Measurements from ENCODE around the gene HSPA1L.
"Not testable (repeated sequence)": the region's sequence is repeated elsewhere in the genome, so short reads cannot be mapped to it uniquely, and the experiment has no call there.

HSPA1L gene

DNA sequence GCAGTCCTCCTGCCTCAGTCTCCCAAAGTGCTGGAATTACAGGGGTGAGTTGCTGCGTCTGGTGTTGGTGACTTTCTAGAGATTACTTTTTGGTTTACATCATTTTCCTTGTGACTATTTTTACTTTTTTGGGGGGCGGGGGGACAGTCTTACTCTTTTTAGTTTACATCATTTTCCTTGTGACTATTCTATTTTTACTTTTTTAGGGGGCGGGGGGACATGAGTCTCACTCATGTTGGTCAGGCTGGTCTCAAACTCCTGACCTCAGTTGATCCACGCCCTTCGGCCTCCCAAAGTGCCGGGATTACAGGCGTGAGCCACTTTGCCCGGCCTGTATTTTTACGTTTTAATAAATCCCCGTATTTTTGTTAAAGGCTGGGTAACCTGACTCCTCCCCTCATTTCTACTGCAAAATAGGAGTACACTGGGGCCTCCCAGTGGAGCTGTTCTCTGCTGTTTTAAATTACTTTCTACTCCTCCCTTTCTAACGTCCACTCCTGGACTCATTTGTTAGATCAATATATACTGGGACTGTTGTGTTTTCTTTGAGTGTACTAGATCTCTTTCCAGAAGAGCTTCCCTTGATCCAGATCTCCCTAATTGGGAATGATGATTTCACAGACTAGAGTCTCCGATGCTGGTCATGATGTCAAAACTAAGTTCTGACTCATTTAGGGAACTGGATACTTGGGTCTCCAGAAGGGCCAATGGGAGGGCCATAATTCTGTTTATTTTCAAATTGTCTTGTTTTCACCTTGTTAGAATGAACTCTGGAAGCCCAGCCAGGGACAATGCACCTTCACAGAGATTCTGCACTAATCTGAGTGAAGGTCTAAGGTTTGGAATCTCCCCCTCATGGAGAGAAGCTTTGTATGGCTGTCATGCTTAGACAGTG lies 21.6 kb upstream of the HSPA1L start:
- peak; percentile 50 for DNase-seq (ENCODE audit: low read depth)

DNA sequence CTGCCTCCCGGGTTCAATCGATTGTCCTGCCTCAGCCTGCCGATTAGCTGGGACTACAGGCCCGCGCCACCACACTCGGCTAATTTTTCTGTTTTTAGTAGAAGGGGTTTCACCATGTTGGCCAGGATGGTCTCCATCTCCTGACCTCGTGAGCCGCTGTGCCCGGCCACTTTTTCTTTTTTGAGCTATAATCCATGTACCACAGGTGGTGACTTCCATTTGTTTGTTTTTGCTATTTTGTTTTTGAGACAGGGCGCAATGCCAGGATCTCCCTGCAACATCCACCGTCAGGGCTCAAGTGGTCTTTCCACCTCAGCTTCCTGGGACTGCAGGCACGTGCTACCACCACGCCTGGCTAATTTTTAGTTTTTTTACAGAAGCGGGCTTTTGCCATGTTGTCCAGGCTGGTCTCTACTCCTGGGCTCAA lies 21.0 kb upstream of the HSPA1L start:
- no peak for DNase-seq (ENCODE audit: low read depth)

DNA sequence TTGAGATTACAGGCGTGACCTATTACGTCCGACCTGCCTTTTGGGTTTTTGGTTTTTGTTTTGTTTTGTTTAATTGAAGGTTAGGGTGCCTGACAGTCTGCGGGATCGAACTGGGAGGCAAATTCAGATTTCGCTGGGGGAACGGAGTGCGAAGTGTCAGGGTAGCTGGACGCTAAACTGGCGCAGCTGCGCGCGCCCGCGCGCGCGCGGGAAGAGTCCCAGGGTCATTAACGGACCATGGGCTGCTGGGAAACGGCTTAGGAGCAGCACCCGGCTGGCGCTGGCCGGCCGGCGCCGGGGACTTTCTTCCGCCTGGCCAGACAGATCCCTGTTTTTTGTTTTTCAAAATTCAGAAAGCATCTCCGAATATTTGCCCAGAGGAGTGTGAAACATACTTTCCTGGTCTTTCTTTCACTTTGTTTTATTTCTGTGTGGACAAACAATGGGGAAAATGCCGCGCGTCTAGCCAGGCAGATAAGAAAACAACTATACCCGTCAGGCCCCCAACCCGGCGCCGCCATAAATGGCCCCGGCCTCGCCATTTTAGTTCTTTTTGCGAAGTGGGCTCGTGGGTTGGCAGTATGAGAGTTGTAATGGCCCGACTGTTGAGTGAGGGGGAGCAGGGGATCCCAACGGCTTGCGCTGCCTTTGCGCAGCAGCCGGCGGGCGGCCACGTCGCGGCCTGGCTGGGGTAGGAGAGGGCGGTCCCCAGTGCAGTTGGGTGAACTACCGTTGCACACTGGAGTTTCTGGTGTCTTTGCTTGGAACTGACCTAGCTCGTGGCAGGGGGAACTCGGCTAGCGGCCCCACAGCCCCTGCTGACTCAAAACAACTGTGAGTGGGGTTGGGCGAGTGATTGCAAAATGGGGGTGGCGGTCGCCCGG lies 19.5 kb upstream of the HSPA1L start:
- DNase-seq (ENCODE audit: low read depth), result peak; percentile 84

DNA sequence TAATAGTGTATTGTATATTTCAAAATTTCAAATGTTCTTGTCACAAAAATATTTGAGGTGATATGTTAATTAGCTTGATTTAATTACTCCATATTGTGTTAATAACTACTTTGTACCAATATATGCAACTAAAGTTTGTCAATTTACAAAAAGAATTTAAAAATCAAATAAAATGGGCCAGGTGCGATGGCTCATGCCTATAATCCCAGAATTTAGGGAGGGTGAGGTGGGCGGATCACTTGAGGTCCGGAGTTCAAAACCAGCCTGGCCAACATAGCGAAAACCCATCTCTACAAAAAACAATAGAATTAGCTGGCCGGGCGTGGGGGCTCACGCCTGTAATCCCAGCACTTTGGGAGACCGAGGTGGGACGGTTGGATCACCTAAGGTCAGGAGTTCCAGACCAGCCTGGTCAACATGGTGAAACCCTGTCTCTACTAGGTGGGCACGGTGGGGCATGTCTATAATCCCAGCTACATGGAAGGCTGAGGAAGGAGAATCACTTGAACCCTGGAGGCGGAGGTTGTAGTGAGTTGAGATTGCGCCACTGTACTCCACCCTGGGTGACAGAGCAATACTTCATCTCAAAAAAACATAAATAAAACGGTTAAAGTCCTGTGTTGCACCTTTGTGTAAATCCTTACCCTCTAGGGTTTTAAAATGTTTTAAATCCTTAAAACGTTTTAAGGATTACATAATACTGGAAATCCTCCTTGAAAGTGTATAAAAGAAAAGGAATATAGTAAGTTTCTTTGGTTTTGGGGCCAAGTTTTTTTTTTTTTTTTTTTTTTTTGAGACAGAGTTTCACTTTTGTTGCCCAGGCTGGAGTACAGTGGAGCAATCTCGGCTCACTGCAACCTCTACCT lies 16.5 kb upstream of the HSPA1L start:
- no peak for DNase-seq (ENCODE audit: low read depth)

DNA sequence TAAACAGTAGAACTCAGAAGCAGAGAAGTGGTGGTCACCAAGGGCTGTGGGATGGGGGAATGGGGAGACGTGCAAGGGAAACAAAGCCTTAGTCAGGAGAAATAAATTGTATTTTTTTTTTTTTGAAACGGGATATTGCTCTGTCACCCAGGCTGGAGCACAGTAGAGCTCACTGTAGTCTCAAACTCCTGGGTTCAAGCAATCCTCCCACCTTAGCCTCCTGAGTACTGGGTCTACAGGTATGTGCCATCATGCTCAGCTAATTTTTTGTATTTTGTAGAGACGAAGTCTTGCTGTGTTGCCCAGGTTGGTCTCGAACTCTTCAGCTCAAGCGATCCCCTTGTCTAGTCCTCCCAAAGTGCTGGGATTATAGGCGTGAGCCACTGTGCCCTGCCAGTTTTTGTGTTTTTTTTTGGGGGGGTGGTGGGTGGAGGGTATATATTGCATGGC lies 15.8 kb upstream of the HSPA1L start:
- no peak for DNase-seq (ENCODE audit: low read depth)

DNA sequence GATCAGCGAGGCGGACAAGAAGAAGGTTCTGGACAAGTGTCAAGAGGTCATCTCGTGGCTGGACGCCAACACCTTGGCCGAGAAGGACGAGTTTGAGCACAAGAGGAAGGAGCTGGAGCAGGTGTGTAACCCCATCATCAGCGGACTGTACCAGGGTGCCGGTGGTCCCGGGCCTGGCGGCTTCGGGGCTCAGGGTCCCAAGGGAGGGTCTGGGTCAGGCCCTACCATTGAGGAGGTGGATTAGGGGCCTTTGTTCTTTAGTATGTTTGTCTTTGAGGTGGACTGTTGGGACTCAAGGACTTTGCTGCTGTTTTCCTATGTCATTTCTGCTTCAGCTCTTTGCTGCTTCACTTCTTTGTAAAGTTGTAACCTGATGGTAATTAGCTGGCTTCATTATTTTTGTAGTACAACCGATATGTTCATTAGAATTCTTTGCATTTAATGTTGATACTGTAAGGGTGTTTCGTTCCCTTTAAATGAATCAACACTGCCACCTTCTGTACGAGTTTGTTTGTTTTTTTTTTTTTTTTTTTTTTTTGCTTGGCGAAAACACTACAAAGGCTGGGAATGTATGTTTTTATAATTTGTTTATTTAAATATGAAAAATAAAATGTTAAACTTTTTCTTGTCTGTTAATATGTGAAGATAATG lies 14.7 kb upstream of the HSPA1L start:
- peak; percentile 42 for DNase-seq (ENCODE audit: low read depth)

DNA sequence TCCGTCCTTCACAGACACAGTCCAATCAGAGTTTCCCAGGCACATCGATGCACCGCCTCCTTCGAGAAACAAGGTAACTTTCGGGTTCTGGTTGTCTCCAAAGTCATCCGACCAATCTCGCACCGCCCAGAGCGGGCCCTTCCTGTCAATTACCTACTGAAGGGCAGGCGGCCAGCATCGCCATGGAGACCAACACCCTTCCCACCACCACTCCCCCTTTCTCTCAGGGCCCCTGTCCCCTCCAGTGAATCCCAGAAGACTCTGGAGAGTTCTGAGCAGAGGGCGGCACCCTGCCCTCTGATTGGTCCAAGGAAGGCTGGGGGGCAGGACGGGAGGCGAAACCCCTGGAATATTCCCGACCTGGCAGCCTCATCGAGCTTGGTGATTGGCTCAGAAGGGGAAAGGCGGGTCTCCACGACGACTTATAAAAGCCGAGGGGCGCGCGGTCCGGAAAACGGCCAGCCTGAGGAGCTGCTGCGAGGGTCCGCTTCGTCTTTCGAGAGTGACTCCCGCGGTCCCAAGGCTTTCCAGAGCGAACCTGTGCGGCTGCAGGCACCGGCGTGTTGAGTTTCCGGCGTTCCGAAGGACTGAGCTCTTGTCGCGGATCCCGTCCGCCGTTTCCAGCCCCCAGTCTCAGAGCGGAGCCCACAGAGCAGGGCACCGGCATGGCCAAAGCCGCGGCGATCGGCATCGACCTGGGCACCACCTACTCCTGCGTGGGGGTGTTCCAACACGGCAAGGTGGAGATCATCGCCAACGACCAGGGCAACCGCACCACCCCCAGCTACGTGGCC lies 12.4 kb upstream of the HSPA1L start, which contains the start of gene HSPA1B:
Gene HSPA1B (plus strand): TSS at position 453 of the 794 bp plus-strand sequence. CDS start 213 bp downstream, at position 666.
- peak; percentile 100 for DNase-seq (ENCODE audit: low read depth)

DNA sequence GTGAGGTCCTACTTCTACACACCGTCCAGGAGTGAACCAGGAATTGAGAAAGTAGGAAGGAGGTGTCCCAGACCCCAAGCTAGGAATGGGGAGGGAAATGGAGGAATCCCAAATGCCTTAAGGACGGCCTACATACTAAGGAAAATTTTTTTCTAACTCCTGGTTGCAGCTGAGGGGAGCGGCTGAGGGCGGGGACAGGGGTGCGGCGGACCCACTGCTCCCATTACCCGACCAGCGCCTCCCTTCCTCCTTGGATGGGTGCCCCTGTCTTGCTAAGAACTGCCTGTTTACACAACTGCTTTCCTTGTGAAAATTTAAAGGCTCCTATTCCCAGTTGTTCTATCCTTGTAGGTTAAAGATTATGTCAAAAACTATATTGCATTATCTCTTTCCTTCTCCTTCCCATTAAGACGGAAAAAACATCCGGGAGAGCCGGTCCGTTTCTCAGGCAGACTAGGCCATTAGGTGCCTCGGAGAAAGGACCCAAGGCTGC lies 11.8 kb upstream of the HSPA1L start:
- DNase-seq (ENCODE audit: low read depth), result peak; percentile 97

DNA sequence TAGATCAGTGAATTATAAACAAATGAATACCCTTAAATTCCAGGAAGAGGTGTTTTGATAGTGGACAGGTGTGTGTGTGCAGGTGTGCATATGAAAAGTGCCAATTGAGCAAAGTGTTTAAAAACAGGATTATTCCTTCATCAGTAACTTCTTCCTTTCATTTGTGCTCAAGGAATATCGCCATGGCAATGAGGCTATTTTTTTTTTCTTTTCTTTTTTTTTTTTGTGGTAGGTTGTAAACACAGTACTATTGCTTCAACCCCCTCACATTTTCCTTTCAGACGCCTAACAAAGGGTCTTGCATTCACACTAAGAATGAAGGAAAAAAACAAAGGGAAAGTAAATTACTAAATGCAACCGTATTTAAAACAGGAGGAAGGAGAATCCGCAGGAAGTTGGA lies 10.5 kb upstream of the HSPA1L start:
- no peak for DNase-seq (ENCODE audit: low read depth)

DNA sequence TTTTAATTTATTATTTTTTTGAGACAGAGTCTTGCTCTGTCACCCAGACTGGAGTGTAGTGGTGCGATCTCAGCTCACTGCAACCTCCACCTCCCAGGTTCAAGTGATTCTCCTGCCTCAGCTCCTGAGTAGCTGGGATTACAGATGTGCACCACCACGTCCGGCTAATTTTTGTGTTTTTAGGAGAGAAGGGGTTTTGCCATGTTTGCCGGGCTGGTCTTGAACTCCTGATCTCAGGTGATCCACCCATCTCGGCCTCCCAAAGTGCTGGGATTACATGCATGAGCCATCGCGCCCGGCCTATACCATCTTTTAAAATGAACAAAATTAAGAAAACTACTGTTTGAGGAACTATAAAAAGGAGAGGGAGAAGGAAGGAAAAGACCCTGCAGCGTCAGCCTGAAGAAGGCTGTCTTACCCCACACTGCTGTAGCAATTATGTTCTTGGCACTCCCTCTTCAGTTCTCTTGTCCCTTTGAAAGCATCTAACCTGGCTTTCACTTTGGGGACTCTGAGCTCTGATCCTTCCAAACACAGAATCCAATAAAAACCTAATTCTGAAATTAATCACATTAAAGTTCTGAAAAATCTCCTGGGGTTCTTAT lies 8.6 kb upstream of the HSPA1L start:
- DNase-seq (ENCODE audit: low read depth), result not testable (repeated sequence)

DNA sequence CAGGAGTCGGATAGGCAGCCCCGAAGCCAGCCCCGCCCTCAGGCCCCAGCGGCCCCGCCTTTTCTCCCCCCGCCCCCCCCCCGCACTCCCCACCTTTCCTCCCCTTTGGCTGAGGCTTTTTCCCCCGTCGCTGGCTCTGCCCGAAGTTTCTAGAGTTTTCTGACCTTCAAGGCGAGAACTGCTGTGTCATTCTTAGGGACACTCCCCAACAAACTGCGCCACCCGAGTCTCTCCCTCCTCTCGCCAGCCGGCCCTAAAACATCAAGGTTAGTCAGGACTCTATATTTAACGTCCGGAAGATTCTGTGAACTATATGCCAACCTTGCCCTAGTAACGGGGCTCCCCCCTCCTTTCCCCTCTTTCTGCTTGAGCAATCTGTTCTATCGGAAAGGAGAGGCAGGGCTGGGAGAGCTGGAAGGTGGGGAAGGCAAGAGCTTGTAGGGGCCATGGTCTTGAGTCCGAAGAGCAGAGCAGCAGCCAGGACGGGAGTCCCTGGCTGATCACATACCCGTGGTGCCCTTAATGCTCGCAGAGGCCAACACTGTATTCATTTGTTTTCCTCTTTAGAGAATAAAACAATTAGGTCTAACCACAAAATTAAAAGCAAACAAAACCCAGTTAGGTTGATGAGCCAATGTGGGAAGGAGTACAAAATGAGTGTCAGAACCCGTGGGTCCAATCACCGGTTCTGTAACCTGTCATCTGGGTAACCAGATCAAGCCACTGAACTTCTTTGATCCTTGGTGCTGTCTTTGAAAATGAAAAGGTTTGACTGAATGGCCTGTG lies 7.1 kb upstream of the HSPA1L start:
- peak; percentile 98 for DNase-seq (ENCODE audit: low read depth)

DNA sequence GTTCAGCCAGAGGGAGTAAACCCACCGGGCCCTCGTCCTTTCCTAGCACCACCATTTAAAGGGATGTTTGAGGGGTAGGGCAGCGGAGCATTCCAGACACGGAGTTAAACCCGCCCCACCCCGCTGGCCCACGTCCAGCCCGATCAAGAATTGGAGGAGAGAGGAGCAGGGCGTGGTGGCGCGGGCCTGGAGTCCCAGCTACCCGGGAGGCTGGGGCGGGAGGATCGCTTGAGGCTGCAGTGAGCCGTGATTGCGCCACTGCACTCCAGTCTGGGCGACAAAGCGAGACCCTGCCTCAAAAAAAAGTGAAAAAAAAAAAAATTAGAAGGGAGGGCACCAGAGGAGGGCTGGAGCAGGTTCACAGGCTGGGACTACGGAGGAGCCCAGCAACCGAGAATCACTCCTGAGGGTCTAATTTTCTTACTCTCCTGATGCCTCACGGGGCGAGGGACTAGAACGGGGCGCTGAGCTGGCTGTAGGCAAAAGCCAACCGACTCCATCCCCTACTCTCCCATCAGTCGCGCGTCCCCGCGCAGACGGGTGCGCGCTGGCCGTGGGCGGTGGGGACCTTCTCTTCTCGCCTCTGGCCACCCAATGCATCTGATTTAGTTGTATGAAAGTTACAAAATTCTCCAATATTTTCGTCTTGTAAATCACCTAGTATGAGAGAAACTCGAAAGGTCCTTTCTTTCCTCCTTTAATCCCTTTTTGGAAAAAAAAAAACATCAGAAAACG lies 6.4 kb upstream of the HSPA1L start:
- no peak for DNase-seq (ENCODE audit: low read depth)

DNA sequence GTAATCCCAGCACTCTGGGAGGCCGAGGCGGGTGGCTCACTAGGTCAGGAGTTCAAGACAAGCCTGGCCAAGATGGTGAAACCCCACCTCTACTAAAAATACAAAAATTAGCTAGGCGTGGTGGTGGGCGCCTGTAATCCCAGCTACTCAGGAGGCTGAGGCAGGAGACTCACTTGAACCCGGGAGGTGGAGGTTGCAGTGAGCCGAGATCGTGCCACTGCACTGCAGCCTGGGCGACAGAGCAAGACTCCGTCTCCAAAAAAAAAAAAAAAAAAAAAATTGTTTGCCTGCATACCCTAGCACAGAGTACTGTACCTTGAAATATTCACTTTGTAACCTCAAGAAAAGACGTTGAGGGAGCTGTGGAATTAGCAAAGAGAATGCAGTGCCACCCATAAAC lies 5.3 kb upstream of the HSPA1L start:
- not testable (repeated sequence) for DNase-seq (ENCODE audit: low read depth)

DNA sequence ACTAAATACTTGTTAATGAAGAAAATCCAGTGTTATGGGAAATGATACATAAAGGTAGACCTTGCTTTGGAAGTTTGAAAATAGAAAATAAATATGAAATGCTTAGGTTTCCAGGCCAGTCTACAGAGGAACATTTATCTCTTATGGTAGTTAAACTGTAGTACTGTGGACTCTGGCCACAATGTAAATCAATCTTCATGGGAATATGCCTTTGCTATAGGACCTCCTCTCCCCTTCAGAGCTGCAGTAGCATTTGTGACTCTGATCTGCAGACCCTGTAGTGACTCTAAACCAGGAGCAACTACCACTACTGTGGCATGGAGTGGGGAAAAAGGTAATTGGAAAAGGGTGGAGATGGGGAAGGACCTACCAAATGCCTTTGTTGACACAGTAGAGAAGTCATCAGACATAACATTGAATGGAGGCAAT lies 4.8 kb upstream of the HSPA1L start:
- DNase-seq (ENCODE audit: low read depth), result no peak

DNA sequence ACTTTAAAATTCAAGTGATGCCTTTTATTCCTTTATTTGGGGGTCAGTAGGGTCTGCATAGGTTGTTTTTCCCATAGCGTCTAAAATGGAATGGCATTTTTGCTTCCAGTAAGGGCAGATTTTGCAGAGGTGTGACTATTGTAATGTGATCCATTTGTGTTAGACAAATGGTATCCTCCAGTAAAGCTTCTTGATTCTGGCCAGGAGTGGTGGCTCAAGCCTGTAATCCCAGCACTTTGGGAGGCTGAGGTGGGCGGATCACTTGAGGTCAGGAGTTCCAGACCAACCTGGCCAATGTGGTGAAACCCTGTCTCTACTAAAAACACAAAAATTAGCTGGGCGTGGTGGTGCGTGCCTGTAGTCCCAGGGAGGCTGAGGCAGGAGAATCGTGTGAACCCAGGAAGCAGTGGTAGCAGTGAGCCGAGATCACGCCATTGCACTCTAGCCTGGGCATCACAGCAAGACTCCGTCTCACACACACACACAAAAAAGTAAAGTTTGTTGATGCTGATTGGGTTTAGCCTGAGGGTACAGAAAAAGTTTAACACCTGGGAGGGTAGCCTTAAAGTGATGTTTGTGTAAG lies 2.9 kb upstream of the HSPA1L start:
- not testable (repeated sequence) for DNase-seq (ENCODE audit: low read depth)

DNA sequence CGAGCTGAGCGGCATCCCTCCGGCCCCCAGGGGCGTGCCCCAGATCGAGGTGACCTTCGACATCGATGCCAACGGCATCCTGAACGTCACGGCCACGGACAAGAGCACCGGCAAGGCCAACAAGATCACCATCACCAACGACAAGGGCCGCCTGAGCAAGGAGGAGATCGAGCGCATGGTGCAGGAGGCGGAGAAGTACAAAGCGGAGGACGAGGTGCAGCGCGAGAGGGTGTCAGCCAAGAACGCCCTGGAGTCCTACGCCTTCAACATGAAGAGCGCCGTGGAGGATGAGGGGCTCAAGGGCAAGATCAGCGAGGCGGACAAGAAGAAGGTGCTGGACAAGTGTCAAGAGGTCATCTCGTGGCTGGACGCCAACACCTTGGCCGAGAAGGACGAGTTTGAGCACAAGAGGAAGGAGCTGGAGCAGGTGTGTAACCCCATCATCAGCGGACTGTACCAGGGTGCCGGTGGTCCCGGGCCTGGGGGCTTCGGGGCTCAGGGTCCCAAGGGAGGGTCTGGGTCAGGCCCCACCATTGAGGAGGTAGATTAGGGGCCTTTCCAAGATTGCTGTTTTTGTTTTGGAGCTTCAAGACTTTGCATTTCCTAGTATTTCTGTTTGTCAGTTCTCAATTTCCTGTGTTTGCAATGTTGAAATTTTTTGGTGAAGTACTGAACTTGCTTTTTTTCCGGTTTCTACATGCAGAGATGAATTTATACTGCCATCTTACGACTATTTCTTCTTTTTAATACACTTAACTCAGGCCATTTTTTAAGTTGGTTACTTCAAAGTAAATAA lies 2.2 kb upstream of the HSPA1L start:
- not testable (repeated sequence) for DNase-seq (ENCODE audit: low read depth)

DNA sequence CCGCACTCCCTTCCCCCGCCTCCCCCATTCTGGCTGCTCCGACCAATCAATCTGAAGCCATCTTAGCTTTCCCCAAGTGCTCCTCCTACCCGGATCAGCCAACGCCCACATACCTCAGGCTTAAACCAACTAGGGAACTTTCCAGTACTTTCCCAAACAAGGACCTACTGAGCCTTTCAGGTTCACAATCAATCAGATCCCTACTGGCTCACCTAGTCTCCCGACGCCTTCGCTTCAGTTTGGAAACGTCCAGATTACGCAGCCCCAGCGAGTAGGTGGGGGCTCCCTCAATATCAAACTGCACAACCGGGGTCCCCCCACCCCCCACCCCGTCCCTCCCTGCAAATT lies 432 bp downstream of the HSPA1L start:
- DNase-seq (ENCODE audit: low read depth), result peak; percentile 98

Data from fibroblast of gingiva (primary cell).